Hematopoietic multipotent progenitor cell (in vitro differentiated cells): Measurements from ENCODE around the gene ZNF79. TPM values are rescaled to one million over a fixed set of nuclear protein-coding genes. Genes with fewer than 3 reads are reported as not detected.

Source experiments
- DNase-seq, 3 donors: peaks; one replicate each; pipeline ENCODE4 v3.0.0-alpha.2; 2011 to 2015; ENCODE audit warnings: low read depth in 2 of 3, low spot score in 2 of 3
- total RNA-seq: library from RNA; depleted of rRNA; stranded (reverse); fragments of >200 nt; gene quantifications from one replicate; pipeline ENCODE4 v1.2.3, GENCODE V29; 2012

The ZNF79 gene
- total RNA-seq: 7.8 TPM

DNA sequence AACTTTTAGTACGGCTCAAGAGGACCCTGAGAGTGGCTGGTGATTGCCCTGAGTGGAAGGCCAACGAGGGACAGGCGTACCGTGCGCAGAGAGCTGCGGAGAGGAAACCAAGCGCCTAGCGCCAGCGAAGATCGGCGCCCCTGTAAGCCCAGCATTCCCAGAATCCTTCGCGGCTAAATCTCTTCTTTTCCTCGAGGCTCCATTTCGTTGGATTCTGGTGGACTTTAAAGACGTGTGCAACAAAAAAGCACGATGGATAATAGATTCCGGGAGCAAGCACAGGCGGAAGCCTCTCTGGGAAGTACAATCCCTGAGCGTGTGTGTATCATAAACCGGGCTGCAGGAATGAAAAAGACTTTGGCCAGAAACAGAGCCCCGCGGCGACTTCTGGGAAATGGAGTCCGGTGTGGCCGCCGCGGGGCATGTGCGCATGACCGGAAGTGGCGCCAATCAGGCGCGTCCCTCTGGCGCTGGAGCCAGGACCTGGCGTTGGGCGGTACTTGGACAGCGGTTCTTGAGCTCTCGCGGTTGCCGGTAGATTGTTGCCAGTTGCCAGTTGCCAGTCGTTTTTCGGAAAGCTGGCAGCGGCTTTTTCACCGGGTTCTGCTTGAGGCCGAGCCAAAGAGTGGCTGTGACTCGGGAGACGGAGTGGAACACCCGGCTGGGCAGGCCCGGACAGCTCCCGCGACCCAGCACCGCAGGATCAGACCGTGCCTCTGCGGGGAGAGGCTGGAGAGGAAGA, at the start of gene ZNF79:
Gene ZNF79 (plus strand): TSS at position 449 of the 742 bp plus-strand sequence. CDS start 406 bp downstream, outside the sequence.
- peak; percentile 76 to 94 (median 92) for DNase-seq

DNA sequence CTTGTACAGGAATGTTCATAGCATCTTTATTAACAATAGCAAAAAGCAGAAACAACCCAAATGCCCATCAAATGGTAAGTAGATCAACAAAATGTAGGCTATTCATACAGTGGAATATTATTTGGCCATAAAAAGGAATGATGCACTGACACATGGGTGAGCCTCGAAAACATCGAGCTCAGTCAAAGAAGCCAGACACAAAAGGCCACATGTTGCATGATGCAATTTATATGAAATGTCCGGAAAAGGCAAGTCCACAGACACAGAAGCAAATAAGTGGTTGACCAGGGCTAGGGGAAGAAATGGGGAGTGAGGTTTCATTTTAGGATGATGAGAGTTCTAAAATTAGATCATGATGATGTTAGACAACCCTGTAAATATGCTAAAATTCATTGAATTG, 43.7 kb upstream of the ZNF79 start:
- DNase-seq: no peak

DNA sequence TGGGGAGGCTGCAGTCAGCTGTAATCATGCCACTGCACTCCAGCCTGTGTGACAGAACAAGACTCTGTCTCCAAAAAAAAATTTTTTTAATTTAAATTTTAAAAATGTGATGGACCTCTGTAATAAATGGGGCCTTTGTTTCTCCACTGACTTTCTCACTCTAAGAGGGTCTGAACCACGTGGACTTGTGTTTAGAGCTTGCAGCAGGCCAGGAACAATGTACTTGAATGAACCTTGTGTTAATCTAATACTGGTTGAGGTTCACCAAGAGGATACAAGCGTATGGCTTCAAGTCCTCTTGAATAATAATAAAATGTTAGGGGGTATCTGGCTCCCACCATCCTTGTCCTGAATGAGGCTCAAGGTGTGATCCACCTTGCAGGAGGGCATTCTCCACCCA, 41.6 kb upstream of the ZNF79 start:
- no peak for DNase-seq

DNA sequence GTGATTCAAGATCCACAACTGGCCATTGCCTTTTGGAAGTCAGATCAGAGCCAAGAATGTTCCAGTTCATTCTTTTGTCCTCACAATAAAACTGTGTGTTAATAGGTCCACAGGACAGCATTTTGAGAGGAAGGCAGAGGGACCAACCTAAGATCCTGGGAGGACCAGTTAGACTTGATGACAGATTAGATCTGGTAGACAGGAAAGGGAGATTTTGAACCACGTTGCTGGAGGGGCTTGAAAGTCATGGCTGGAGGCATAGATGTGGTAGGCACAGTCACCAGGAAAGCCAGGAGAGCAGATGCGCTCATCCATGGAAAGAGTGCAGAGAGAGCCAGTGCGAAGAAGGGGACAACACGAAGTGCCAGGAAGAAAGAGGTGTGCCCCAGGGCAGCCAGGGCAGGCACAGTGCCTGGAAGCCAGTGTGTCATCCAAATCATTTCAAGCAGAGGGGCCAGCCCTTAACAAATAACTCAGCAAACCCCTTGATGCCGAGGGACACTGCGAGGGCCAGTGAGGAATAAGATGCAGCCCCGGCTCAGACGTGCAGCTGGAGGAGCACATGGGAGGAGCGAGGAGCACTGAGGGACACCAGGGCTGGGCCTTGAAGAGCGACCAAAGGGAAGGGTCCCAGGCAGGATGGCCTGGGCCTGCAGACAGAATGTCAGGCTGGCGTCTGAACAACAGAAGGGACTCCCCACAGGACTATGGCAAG, 40.0 kb upstream of the ZNF79 start:
- DNase-seq: no peak

DNA sequence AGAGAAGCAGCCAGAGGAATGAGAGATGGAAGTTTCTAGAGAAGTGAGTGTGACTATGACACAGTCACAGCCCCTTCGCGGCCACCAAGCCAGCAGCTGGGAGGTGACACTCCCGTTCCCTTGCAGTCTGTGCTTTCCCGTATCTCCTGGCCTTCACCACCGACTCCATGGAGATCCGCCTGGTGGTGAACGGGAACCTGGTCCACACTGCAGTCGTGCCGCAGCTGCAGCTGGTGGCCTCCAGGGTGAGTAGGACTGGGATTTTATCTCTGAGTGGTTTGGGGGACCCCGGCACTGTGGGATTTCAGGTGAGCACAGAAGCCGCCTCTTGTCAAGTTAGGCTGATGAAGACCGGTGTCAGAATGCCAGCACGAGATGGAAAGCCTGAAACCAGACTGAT, 39.3 kb upstream of the ZNF79 start:
- no peak for DNase-seq

DNA sequence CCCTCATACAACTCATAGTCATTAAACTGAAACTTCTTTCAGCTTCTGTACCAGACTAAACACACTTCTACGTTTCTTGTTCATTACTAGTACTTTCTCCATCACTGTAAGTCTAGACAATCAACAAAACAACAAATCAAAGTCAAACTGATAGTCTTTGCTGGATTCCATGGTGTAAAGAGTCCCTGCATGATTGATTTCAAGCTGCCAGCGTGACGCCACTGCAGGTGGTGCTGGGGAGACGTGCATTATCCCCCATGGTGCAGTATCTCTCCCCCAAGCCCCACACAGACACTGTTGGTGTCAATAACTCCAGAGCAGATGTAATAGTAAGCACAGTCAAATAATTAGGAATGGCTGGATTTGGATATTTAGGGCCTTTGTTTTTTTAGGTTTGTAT, 37.9 kb upstream of the ZNF79 start:
- DNase-seq: no peak

DNA sequence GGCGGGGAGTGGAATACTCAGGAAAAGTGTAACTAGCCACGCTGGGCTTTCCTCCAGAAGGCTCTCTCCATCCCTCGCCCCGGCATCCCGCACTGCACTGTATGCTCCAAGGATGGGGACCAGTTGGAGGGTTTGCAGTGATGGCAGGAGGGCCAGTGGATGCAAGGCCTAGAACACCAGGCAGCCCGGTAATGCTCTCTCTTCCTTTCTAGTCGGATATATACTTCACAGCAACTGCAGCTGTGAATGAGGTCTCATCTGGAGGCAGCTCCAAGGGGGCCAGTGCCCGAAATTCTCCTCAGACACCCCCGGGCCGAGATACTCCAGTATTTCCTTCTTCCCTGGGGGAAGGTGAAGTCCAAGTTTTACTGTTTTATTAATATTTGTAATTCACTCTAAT, 37.2 kb upstream of the ZNF79 start:
- no peak for DNase-seq

DNA sequence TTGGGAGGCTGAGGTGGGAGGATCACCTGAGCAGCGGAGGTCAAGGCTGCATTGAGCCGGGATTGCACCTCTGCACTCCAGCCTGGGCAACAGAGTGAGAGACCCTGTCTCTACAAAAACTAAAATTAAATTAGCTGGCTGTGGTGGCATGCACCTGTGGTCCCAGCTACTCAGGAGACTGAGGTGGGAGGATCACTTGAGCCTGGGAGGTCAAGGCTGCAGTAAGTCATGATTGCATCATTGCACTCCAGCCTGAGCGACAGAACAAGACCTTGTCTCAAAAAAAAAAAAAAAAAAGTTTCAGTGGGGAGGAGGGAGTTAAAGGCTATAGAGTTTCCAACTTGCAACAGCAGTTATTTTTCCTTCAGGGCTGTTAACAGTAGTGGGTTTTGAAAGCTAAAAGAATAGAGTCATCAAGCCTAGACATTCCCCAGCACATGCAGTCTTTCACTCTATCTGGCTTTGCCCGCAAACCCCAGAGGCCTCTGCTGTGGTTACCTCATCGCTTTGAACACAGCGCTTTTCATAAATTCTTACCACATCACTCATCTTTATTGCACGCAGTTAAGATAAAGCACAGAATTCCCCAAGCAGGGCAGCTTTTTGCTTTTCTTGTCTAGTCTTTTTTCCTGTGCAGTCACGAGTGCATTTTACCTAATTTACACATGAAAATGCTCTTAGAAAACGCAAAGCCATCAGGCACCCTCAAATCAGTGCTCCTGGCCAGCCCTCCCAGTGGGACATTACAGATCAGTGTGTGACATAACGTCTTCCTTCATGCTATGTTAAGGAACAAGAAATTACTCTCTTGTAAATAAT, 35.9 kb upstream of the ZNF79 start:
- DNase-seq: peak; percentile 76 to 85 (median 83)

DNA sequence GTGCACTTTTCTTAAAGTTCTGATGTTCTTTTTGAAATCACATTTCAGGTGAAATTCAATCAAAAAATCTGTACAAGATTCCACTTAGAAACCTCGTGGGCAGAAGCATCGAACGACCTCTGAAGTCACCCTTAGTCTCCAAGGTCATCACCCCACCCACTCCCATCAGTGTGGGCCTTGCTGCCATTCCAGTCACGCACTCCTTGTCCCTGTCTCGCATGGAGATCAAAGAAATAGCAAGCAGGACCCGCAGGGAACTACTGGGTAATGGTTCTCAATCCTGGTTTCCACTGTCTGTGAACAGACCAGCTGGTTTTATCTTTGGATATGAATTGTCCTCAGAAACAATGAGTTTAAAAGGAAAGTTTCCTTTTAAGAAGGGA, 35.3 kb upstream of the ZNF79 start:
- DNase-seq: no peak

DNA sequence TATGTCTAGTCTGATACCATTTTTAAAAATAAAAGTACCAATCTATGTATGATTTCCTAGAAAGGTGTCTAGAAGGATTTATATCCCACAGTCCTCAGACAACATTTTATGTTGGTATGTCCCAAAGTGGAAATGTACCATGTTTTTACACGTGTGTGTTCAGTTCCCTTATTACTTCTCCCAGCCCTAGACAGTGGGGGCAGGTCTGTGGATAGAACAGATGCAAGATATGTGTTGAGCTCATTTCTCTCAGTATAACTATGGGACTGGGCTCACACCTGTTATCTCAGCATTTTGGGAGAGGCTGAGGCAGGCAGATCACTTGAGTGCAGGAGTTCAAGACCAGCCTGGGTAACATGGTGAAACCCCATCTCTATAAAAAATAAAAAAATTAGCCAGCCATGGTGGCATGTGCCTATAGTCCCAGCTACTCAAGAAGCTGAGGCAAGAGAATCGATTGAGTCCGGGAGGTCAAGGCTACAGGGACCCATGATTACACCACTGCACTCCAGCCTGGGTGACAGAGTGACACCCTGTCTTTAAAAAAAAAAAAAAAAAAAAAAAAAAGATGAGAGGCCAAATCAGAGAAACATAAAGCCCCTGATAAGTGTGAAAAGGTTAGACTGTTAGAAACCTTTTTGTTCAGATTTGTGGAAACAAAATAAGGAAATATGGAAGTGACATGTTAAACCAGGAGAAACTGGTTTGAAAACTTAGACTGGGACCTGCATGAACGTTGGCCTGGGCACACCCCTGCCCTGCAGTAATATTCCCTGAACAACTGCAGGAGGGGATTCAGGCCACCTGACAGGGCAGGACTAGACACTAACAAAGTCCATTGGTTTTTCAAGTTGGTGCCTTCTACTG, 34.6 kb upstream of the ZNF79 start:
- no peak for DNase-seq

DNA sequence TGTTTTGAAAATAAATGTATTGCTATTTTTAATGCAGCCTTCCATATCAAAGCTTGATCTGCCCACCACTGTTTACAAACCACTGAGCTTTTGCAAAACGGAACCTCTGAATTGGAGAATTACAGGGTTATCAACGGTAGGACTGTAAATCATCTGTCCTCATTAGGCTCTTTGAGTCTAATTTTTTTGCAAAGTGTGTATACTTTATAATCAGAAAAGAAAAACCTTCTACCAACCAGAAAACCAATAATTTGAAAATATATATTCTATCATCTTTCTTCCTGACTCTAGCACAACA, 34.0 kb upstream of the ZNF79 start:
- DNase-seq: peak in 1 of 3 donors; percentile 58

DNA sequence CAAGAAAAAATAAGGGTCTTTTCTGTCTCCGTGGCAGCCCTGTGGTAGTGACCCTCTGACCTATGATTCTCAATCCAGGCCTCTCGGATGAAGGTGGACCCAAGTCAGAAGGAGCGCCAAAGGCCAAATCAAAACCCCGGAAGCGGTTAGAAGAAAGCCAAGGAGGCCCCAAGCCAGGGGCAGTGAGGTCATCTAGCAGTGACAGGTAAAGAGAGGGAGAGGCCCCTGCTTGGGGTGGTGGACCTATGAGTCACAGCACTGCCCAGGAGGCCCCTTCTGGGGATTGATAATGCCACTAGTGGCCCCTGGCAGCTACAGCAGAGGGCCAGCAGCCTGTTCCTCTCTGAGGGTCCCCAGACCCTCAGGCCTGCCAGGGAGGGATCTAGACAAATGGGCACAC, 33.6 kb upstream of the ZNF79 start:
- no peak for DNase-seq

DNA sequence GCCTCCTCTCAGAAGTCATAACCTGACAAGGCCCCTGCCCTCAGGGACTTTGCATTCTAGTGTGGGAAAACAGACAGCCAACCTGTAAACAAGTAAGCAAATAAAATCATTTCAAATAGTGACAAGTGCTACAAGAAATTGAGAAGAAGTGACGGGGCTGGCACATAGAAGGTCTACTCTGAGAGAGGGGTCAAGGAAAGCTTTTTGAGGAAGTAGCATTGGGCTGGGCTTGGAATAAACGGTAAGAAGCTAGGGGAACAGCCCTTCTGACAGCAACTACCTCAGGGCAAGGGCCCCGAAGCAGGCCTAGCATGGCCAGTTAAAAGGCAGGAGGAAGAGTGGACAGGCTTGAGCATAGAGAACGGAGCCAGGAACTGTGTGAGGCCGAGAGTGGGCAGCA, 32.0 kb upstream of the ZNF79 start:
- DNase-seq: peak in 1 of 3 donors; percentile 29

DNA sequence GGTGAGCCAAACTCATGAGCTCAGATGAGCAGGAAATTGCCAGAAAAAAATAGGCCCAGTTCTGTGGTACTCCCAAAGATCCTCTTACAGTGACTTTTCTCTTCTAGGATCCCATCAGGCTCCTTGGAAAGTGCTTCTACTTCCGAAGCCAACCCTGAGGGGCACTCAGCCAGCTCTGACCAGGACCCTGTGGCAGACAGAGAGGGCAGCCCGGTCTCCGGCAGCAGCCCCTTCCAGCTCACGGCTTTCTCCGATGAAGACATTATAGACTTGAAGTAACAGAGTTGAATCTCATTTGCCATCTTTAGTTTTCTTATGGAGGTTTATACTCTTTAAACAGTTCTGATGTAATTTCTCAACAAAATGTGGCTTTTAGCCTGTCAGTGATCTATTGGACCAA, 31.2 kb upstream of the ZNF79 start:
- no peak for DNase-seq

DNA sequence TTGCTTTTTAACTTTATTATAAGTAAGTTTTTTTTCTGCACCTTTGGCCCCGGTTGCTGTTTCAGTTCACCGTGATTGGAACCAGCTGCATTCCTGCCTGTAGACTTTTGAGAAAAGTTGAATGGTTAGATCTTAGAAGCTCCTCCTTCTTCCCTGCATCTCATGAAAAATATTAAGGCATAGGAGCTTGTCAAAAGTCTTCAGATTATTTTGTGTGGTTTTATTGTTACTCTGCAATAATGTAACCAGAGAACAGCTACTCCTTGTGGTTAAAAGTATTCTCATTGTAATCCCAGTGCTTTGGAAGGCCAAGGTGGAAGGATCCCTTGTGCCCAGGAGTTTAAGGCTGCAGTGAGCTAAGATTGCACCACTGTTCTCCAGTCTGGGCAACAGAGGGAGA, 30.5 kb upstream of the ZNF79 start:
- DNase-seq: no peak

DNA sequence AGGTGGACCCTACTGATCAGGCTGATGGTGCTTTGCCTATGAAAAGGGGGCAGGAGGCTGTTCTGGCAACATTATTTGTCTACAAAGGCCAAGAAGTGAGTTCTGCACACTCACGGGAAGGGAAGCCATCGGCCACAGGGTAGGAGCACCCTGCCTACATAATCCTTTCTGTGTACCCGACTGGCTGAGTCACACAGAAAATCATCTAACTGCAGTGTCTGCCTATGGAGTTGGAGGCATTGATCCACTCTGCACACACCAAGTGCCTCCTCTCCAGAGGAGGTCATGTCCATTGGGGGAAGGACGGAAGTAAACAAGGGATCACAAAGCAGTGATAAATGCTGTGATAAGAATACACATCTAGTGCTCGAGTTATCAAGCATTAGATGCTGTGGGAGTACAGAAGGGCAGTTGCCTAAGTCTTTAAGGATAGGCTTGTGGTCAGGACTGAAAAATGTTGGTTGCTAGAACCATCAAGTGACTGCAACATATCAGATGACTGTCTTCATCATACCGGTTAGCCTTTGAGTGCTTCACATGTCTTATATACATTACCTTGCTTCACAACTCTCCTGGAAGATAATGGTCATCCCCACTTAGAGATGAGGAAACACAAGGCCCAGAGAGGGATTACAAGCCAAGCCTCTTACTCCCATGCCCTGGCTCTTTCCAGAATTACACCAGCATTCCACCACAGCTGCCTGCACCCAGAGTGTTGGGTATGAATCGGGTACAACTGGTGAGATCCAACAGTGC, 28.5 kb upstream of the ZNF79 start:
- no peak for DNase-seq

DNA sequence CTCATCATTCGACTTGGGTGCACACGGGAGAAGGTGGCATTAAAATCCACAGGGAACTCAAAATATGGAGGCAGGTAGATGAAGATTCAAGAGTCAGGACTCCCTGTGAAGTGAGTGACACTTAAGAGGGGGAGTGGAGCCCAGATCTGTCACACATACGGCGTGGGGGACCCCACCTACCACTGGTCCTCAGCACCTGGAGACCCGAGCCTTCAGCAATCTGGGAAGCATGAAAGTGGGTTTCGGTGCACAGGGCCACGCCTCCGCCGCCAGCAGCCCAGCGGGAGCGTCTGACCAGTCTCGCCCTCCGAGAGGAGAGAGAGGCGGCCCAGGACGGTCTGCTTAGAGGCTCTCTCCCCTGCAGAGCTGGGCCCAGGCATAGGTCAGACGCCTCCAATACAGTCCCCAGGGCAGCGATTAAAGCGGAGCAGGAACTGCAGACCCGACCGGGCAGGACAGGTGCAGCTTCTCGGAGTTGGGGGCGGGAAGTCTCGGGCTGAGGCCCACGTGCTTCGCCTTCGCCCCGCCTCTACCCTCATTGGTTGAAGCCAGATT, 27.9 kb upstream of the ZNF79 start:
- no peak for DNase-seq

DNA sequence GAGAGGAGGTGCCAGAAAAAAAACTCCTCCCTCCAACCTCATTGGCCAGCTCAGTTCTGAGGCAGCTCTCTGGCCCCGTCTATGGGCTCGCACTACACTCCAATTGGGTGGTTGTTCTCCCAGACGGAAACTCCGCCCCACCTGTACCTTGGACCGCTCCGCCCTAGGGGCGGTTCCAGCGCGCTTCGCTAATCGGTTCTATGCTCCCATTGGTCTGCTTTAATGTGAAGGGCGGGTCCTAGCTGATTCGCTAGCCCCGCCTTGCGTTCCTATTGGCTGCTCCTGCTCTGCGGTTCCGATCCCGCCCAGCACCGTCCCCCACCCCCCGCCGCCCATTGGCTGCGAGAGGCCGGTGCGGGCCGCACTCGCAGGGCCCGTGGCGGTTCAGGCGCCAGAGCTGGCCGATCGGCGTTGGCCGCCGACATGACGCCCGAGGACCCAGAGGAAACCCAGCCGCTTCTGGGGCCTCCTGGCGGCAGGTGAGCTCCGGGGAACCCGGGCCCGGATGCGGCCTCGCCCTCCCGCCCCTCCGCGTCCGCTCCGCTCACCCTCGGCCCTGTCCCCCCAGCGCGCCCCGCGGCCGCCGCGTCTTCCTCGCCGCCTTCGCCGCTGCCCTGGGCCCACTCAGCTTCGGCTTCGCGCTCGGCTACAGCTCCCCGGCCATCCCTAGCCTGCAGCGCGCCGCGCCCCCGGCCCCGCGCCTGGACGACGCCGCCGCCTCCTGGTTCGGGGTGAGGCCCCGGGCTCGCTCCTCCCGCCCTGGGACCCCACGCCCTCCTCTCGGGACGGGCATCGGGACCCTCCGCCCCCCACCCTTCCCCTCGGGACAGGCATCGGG, 27.2 kb upstream of the ZNF79 start, which contains the start of gene SLC2A8:
Gene SLC2A8 (plus strand): TSS at position 362 of the 838 bp plus-strand sequence. CDS start 62 bp downstream, at position 424.
- peak; percentile 73 to 100 (median 99) for DNase-seq
